Left ventricle myocardium inferior (tissue), 1 donor: Measurements from ENCODE around the gene KCNA4. TPM values are rescaled to one million over a fixed set of nuclear protein-coding genes. Genes with fewer than 3 reads are reported as not detected.
A peak's percentile ranks its signal among the peaks of the same experiment; 100 is the strongest.
"Not testable (repeated sequence)": the region's sequence is repeated elsewhere in the genome, so short reads cannot be mapped to it uniquely, and the experiment has no call there.

Experiments
- DNase-seq: peaks from one replicate; pipeline ENCODE4 v3.0.0-alpha.2; 2020
- H3K27ac ChIP-seq: fragments of 200-600 bp; replicated peaks from 2 replicates; pipeline ENCODE4 v1.8.0; 2021
- H3K27me3 ChIP-seq: fragments of 200-600 bp; 2 replicates; pipeline ENCODE4 v1.8.0; 2021; ENCODE audit warnings: low read depth
- H3K36me3 ChIP-seq: fragments of 200-600 bp; 2 replicates; pipeline ENCODE4 v1.8.0; 2021
- H3K4me1 ChIP-seq: fragments of 200-600 bp; 2 replicates; pipeline ENCODE4 v1.8.0; 2021
- H3K4me3 ChIP-seq: fragments of 200-600 bp; 2 replicates; pipeline ENCODE4 v1.8.0; 2021; ENCODE audit warnings: mild to moderate bottlenecking, moderate library complexity
- H3K9me3 ChIP-seq: fragments of 200-600 bp; replicated peaks from 2 replicates; pipeline ENCODE4 v1.8.0; 2021
- CTCF ChIP-seq: fragments of 200-600 bp; IDR thresholded peaks from 2 replicates; pipeline ENCODE4 v1.8.0; 2021; ENCODE audit warnings: antibody characterized with exemption, mild to moderate bottlenecking, borderline replicate concordance
- intact Hi-C: fragments of 100-400 bp; cut with micrococcal nuclease; formaldehyde crosslinking; loops from one replicate; pipeline ENCODE4 v1.11.0; 2022
- total RNA-seq: library from RNA; stranded (reverse); fragmentation: NEBNext Ultra II Directional; extraction: Animal tissue kit (Norgen Biotek cat#: 25700); gene quantifications from one replicate; pipeline ENCODE4 v1.2.1, GENCODE V29; 2021
- donor health status: DM: no; HTN: yes; CAD: no; lungs with severe emphysema.

KCNA4 gene
- total RNA-seq, 1 donor from 2014 or later: 5.3 TPM

- H3K27ac ChIP-seq: no peak overlapping the region
- H3K4me3 ChIP-seq: no peak overlapping the region
- no peak for DNase-seq
- no peak for TF ChIP-seq CTCF
- H3K4me1 ChIP-seq: peaks cover under 1% of the 10 kb centered on the region
- intact Hi-C loops: no loop called here
- H3K36me3 ChIP-seq: no peaks in the 10 kb centered on the region
- peaks cover 7% of the 10 kb centered on the region for H3K9me3 ChIP-seq
- H3K27me3 ChIP-seq: no peaks in the 10 kb centered on the region
Measured at GRCh38 chr11:29996016-29996415, 20.8 kb downstream of the KCNA4 start.

DNA sequence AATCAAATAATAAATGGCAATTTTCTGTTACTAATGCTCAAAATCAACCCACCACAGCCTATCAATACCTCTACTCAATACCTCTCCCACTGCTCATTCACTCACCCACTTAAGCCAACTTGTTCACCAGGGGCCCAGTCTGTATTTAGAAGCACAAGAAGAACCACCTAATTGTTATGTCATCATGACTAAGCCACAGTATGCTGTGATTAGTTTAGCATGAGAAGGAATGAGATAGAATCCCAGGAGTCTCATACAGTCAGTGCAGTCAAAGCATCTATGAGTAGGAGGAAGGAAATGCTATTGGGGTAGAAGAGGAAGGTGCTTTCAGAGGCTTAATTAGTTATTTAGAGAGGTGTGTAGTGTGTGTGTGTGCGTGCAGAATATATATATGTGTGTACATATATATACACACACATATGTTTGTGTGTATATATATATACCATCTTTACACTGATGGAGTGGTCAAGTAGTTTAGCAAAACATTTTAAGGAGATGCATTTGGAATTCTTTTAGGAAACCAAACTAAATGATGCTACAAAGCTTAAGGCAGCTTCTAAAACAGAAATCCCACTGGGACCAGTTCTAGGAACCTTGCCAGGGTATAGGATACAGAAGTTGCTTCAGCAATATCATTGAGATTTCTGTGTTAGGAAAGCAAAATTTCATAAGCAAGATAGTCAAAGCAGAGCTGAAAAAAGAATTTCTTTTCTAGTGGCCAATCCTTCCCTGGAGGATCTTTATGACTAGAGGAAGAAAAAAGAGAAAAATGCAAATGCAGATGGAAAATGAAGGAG lies 27.5 kb downstream of the KCNA4 start:
- peaks cover 7% of the 10 kb centered on the region for H3K9me3 ChIP-seq
- no peak for DNase-seq
- no peak overlapping the region for H3K27ac ChIP-seq
- H3K36me3 ChIP-seq: no peaks in the 10 kb centered on the region
- intact Hi-C loops: no loop called here
- H3K4me1 ChIP-seq: peaks cover 17% of the 10 kb centered on the region
- no peaks in the 10 kb centered on the region for H3K27me3 ChIP-seq
- H3K4me3 ChIP-seq: no peak overlapping the region
- no peak for TF ChIP-seq CTCF

- Histone ChIP-seq H3K4me3 (no peak overlapping the region), H3K4me1 (peaks cover 40% of the 10 kb centered on the region), H3K9me3 (no peaks in the 10 kb centered on the region), H3K27ac (peak overlapping the region; percentile 78), H3K36me3 (no peaks in the 10 kb centered on the region), H3K27me3 (no peaks in the 10 kb centered on the region)
- no peak for DNase-seq
- intact Hi-C loops: no loop called here
- TF ChIP-seq CTCF: no peak
Measured at GRCh38 chr11:29985248-29985647, 31.6 kb downstream of the KCNA4 start.

- no peak overlapping the region for H3K4me3 ChIP-seq
- H3K36me3 ChIP-seq: no peaks in the 10 kb centered on the region
- no peaks in the 10 kb centered on the region for H3K9me3 ChIP-seq
- no peak for TF ChIP-seq CTCF
- H3K27ac ChIP-seq: peak overlapping the region; percentile 78
- peaks cover 47% of the 10 kb centered on the region for H3K4me1 ChIP-seq
- intact Hi-C loops: no loop called here
- DNase-seq: no peak
- H3K27me3 ChIP-seq: no peaks in the 10 kb centered on the region
Measured at GRCh38 chr11:29984544-29984943, 32.3 kb downstream of the KCNA4 start.

DNA sequence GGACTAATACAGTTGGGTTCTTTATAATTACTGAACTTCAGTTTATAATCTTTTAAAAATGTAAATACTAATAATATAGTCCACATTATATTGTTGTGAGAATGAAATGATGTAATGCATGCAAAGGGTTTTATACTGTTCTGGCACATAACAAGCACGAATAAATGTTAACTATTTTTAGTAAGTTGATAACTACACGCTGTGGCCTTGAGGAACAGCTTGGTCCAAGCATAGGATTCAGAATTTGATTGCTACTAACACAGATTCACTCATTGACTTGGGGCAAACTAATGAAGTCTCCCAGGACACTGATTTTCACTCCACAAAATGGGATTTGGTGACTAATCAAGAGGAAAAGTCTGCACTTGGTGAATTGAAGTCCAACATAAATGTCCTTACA lies 38.3 kb downstream of the KCNA4 start:
- intact Hi-C loops: no loop called here
- peak overlapping the region; percentile 74 for H3K27ac ChIP-seq
- no peak for DNase-seq
- H3K4me1 ChIP-seq: peaks cover 33% of the 10 kb centered on the region
- H3K36me3 ChIP-seq: no peaks in the 10 kb centered on the region
- no peak overlapping the region for H3K4me3 ChIP-seq
- no peak for TF ChIP-seq CTCF
- no peaks in the 10 kb centered on the region for H3K27me3 ChIP-seq
- no peaks in the 10 kb centered on the region for H3K9me3 ChIP-seq

GRCh38 chr11:29975580-29975979 lies 41.2 kb downstream of the KCNA4 start:
- H3K9me3 ChIP-seq, DNase-seq, H3K4me3 ChIP-seq, H3K36me3 ChIP-seq, H3K27ac ChIP-seq, intact Hi-C loops, H3K27me3 ChIP-seq: not testable (repeated sequence)
- peaks cover 21% of the 10 kb centered on the region for H3K4me1 ChIP-seq
